ENCODE measurements around the gene AZU1.
A peak's percentile ranks its signal among the peaks of the same experiment; 100 is the strongest.

AZU1 gene, protein sequence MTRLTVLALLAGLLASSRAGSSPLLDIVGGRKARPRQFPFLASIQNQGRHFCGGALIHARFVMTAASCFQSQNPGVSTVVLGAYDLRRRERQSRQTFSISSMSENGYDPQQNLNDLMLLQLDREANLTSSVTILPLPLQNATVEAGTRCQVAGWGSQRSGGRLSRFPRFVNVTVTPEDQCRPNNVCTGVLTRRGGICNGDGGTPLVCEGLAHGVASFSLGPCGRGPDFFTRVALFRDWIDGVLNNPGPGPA

GRCh38 chr19:827710-828321 is at the start of gene AZU1:
Gene AZU1, plus strand, starts transcription at chr19:827837. Its CDS starts 10 bp downstream, at chr19:827847.
- no peak for DNase-seq

- no peak for DNase-seq
These were observed 48.6 kb upstream of the AZU1 start for GRCh38 chr19:778910-779653.

- no peak for DNase-seq
These were observed 46.7 kb upstream of the AZU1 start for GRCh38 chr19:780935-781334.

- DNase-seq = no peak
These were observed 45.8 kb upstream of the AZU1 start for GRCh38 chr19:781800-782184.

GRCh38 chr19:782185-782877 is 45.3 kb upstream of the AZU1 start:
- DNase-seq = no peak

DNA sequence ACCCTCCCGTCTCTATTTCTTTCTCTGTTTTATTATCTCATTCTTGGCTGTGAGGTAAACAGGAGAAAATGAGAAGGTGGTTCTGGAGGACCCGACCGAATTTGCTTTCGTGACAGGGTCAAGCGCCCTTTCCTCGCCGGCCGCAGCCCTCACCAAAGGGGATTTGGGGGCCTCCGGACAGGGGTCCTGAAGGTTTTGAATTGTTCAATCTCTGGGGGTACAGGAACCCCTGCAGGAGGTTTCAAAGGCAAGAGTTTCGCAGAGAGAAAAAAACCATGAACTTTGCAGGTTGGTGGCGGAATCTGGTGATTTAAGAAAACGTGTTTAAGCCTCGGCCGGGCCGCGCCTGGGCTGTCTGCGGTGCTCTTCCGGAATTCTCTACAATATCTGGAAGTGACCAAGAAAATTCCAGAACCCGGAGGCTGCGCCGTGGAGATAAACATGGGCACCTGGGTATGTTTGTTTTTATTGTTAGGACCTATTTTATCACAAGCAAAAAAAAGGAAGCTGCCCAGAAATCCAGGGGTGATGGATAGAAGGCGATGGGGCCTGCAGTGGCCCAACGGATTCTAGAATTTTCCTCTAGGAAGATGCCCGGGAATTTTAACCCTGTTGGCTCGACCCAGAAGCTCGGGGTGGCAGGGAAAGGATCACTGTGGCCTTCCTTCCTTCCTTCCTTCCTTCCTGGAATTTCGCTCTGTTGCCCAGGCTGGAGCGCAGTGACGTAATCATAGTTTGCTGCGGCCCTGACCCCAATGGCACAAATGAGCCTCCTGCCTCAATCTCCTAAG is 44.6 kb upstream of the AZU1 start:
- no peak for DNase-seq

- no peak for DNase-seq
These were observed 43.1 kb upstream of the AZU1 start for GRCh38 chr19:784541-784940.

- no peak for DNase-seq
These were observed 40.1 kb upstream of the AZU1 start for GRCh38 chr19:787536-787935.

GRCh38 chr19:788686-788982 is 39.0 kb upstream of the AZU1 start:
- DNase-seq = no peak

DNA sequence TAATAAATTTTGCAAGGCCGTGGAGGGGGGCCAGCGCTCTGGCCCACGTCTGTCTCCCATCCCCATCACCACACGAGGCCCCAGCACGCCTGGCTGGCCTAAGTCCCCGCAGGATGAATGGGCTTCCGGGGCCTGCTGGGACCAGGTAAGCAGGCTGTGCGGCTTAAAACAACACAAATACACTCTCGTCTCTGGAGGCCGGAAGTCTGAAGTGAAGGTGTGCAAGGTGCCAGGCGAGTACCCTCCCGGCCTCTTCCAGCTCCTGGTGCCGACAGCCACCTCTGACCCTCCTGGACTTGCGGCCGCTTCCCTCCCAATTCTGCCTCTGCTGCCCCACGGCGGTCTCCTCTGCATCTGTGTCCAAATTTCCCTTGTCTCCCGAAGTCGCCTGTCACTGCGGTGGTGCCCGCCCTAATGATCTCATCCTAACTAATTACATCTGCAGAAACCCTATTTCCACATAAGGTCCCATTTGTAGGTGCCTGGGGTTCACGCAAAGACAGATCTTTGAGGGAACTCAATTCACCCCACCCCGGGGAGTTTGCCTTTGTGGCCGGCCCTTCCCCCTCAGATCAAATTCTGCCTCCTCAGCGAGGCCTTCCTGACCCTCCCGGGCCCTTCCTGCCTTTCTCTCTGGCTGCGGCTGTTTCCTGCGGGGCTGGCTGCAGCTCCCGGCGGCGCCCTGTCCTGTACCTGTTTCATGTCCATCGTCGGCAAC is 38.5 kb upstream of the AZU1 start:
- no peak for DNase-seq

GRCh38 chr19:789701-790060 is 38.0 kb upstream of the AZU1 start:
- no peak for DNase-seq

- no peak for DNase-seq
These were observed 36.5 kb upstream of the AZU1 start for GRCh38 chr19:791007-791566.

- no peak for DNase-seq
These were observed 35.9 kb upstream of the AZU1 start for GRCh38 chr19:791567-792305.

GRCh38 chr19:792306-792885 is 35.2 kb upstream of the AZU1 start:
- no peak for DNase-seq

- DNase-seq = no peak
These were observed 33.8 kb upstream of the AZU1 start for GRCh38 chr19:793806-794205.

- DNase-seq = no peak
These were observed 32.5 kb upstream of the AZU1 start for GRCh38 chr19:795073-795611.

GRCh38 chr19:795691-796581 is 31.7 kb upstream of the AZU1 start:
- no peak for DNase-seq

GRCh38 chr19:796692-797527 is 30.7 kb upstream of the AZU1 start, which contains the start of gene PTBP1:
Gene PTBP1, plus strand, starts transcription at chr19:797452. Its CDS starts 46 bp downstream, at chr19:797498.
- DNase-seq = peak; percentile 98

All from NCI-H2227 treated with DMSO at 0.1 percent for 48 hours (cell line).